NCI-H460 (cell line): ENCODE data around the gene BDNF. TPM values are rescaled to one million over a fixed set of nuclear protein-coding genes. Genes with fewer than 3 reads are reported as not detected.

ENCODE experiments used
- DNase-seq: peaks from one replicate; pipeline ENCODE4 v3.0.0-alpha.2; 2016; ENCODE audit warnings: low read depth; ENCODE audit errors: extremely low read depth
- total RNA-seq: library from RNA; depleted of rRNA; stranded (reverse); fragments of >200 nt; shearing (Covaris generic); gene quantifications from 2 replicates; pipeline ENCODE4 v1.2.3, GENCODE V29; 2014

Gene BDNF
- total RNA-seq, 1 experiment from 2014 or later, result 78.3 TPM

GRCh38 chr11:27707676-27708075, 7.4 kb upstream of the BDNF start:
- DNase-seq, result no peak

DNA sequence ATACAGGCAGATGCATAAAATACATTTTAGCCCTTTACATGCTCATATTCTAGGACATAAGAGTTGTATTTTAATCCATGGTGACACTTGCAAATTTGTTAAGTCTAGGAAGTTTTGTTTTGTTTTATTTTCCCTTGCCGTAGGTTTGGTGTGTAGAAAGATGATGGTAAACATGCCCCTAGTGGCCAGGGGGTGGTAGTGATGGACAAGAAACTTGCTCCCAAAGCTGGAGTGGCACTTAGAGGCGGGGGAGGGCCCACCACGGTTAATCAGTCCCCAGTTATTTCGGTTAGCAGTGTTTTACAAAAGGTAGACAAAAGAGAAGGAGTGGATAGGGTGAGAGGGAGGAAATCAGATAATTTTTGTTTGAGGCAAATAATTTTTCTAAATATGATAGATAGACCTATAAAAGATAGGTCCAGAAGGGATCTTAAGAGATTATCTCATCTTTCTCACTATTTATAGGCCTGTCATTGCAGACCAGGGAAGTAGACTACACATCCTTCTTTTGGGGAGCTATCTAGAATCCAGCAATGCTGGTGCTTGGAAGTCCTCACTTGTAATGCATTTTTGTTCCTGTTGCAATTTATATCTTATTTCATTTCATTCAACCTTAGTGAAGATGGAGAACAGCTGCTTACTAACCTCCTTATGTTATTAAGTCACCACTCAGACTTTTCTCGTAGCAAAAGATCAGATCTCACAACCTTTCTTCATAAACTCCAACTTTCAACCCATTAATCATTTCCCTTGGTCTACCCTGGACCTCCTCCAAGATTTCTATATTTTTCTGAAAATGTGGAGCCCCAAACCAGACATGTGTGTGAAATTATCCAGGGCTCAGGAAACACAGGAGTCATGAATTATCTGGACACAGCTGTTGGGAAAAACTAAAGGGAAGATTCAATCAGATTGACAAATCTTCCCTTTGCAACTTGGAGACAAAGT, 5.9 kb upstream of the BDNF start:
- no peak for DNase-seq

DNA sequence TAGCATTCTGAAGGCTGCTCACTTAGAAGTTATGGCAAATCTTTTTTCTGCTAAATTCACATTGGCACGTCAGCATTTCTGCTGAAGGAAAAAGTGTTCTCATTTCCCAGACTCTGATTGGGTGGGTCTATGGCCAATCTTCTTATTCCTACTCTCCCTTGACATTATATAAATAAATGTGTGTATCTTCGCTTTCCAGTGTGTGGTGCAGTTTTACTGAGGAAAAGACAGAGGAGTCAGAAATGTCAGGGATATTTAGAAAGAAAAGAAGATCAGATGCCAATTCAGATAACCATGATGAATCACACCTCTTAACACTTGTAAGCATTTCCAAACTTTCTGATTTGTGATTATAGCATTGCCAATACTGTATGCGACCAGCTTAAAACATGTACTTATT, 3.2 kb upstream of the BDNF start:
- DNase-seq, result no peak

- DNase-seq, result no peak
These were observed 2.6 kb upstream of the BDNF start for GRCh38 chr11:27702811-27703210.

DNA sequence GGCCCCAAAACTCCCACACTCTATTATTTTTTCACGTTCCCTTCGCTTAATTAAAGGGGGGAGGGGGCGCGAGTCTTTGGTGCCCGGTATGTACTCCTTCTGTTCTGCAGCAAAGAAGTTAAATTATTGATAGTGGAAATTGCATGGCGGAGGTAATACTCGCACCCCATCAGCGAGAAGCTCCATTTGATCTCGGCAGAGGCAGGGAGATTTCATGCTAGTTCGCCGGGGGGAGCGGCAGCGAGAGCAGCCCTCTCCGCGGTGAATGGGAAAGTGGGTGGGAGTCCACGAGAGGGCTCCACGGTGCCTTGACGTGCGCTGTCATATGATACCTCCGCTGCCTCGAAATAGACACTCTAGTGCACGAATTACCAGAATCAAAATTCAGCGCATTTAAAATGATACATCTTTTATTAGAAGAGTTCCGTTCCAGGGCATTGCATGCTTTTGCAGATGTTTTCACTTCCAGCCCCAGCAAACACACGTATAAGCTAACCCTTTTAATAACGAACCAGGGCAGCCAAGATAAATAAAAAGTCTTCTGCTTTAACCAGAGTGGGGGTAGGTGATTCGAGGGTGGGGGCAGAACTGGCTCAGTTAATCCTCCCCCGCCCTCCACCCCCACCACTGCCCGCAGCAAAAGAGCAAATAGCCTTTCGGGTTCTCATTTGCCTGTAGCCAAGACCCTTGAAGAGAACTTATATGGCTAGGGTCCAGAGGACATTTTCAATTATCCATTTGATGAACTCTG, 1.3 kb upstream of the BDNF start:
- DNase-seq, result no peak

GRCh38 chr11:27699926-27700350, 317 bp downstream of the BDNF start:
- DNase-seq, result no peak

- DNase-seq, result no peak
These were observed 871 bp downstream of the BDNF start for GRCh38 chr11:27699242-27699925.

GRCh38 chr11:27698872-27699241, 1.4 kb downstream of the BDNF start:
- peak; percentile 88 for DNase-seq

DNA sequence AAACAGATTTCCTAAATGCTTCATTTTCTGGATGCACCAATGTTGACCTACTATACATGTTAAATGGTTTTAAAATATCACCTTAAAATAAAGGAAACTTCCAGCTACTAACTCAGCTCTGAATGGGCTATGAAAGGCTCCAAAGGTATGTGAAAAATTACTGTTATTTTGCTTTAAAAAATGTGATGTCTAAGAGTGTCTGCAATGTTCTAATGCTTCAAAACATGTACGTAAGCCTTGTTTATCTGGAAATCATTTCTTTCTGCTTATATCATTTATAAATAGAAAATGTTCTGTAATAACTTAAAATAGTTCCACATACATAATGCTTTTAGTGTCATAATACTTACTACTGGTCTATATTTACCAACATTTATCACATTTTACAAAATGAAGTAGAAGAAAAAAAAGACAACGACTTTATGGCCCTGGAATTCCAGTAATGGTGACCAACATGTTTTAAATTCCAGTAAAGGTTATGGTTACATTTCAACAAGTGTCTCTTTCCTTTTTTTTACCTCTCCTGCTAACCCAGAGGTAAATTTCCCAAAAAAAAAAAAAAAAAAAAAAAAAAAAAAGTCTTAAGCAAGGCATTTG, 2.5 kb downstream of the BDNF start:
- DNase-seq, result no peak

DNA sequence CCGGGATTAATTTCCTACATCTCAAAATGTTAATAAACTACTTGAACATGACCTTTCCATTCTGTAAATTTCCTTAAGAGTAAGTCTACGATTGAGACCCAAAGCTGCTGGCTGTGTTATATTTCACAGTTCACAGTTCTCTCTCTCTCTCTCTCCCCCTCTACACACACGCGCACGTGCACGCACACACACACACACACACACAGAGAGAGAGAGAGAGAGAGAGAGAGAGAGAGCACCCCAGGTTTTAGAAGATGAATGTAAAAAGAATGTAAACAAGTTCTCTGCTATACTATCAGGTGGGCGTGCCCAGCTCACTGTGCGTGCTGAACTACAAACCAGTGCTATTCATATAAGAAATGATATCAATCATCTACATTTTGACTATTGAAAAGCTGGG, 3.3 kb downstream of the BDNF start:
- DNase-seq, result no peak

GRCh38 chr11:27696115-27696514, 4.1 kb downstream of the BDNF start:
- no peak for DNase-seq

- DNase-seq, result no peak
These were observed 5.3 kb downstream of the BDNF start for GRCh38 chr11:27694992-27695391.

DNA sequence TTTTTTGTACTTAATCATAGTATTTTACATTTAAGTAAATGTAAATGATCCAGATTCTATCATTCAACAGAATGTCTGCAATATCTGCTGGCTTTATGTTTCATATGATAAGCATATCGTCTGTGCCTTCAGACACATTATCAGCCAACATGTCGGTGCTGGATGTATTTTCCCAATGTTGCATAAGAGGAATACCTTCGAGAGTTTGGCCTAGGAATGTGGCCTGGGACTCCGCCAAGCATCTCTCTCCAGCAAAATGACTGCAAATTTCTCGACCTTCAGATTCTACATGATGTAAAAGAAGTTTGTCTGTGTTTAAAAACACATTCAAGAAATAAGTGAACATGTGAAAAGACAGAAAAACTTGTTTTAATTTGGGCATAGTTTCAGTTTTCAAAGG, 6.9 kb downstream of the BDNF start:
- DNase-seq, result no peak

- no peak for DNase-seq
These were observed 7.5 kb downstream of the BDNF start for GRCh38 chr11:27692781-27693180.

GRCh38 chr11:27688076-27688475, 12.2 kb downstream of the BDNF start:
- no peak for DNase-seq

DNA sequence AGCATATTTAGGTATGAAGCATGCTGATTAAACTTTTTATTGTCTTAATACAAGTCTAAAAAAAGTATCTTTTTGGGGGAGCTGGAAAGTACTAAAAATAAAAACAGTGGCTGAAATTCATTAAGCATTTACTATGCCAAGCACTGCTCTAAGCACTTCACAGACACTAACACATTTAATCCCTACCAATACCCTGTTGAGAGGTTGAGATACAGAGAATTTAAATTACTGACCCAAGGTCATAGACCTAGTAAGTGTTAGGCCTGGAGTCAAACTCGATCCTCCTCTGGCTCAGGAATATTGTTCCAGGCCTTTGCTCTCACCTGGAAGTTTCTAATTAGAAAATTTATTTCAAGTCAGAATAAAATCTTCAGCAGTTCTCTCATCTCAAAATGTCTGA, 18.6 kb downstream of the BDNF start:
- no peak for DNase-seq

DNA sequence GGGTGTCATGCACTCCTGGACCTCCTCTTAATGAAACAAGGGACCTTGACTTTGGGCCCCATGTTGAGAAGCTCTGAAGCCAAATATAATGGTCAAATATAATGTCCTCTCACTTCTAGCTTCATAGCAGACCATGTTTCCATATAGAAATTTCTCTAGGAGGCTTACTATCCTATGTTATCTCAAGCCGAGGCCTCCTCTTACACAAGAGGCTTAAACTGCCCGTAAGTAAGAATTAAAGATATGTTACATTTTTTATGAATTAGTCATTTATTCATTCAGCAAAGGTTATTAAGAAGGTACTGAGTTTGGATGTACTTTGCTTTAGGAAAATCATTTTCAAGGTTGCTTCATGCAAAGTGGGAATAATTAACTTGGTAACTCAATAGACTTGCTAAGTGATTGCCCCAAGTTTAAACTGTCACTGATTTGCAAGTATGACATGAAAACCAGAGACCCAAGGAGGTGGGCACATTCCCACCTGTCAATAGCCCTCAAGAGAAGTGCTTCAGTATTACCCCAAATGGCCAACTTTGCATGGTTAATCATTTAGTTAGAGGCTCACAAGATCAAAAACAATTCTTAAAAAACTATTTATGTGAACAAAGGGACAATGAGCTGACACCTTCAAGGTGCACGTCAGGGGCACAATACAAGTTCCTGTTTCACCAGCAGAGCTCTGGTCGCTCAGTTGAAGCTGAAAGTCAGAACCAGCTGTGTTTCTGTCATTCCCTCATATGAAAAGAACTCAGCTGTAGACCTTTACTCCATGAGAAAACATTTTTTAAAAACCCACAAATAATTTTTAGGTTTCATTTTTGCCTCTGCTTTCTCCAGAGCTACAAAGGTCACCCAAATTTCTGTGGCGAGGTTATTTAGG, 20.9 kb downstream of the BDNF start:
- no peak for DNase-seq

DNA sequence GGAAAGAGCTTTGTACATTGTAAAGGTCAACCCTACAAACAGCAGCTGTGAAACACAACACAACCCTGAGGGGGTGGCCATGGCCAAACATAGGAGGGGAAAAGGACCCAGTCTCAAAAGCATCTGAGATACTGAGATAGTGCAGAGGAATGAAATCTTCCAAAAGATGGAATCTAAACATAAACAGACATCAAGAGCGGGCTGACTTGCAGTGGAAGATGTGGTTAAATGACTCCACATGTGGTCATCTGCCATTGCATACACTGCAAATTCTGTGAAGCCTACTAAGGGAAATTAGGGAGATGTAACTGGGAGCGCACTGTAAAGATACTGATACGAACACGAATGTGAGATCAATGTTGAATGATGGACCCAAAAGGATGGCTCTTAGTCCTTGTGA, 22.0 kb downstream of the BDNF start:
- no peak for DNase-seq

DNA sequence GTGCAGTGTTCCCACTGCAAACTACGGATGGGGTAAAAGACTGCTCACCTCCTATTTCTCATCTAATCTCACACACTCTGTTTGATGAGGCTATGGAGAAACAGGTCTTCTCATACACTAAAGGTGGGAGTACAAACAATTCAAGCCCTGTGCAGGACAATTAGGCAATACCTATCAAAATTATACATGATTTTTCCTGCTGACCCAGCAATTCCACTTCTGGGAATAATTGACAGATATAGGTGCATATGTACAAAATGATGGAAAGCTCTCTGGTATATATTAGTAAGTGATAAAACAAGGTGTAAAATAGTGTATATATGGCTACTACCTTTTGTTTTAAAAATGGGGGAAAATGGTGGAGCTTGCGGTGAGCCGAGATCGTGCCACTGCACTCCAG, 23.1 kb downstream of the BDNF start:
- no peak for DNase-seq
